Left cardiac atrium (tissue), 4 donors: ENCODE data around the gene AQP12A. TPM values are rescaled to one million over a fixed set of nuclear protein-coding genes. Genes with fewer than 3 reads are reported as not detected.

Experiments used
- ATAC-seq, 2 donors: fragments of 200-7000 bp; cut with Tn5 transposase; one replicate each; pipeline ENCODE4 v1.9.1; 2020; ENCODE audit warnings: mild to moderate bottlenecking in 2 of 2, moderate library complexity in 2 of 2
- DNase-seq: peaks from one replicate; pipeline ENCODE4 v3.0.0-alpha.2; 2020
- intact Hi-C, 2 donors: fragments of 100-400 bp; cut with DNase I; formaldehyde crosslinking; loops; one replicate each; pipeline versions ENCODE4 v1.14.1 to v1.15.1; 2022 to 2023
- total RNA-seq, 2 donors: library from RNA; stranded (reverse); fragmentation: NEBNext Ultra II Directional; extraction: Animal tissue kit (Norgen Biotek cat#: 25700); gene quantifications; one replicate each; pipeline ENCODE4 v1.2.1, GENCODE V29; 2021
- donor health status: DM: no; HTN: yes; CAD: no.
- donor health status: DM: no; HTN: yes; CAD: no; lungs with severe emphysema.
- donor health status: DM: yes; HTN: yes; CAD: no.
- donor health status: Dilated cardiomyopathy.

Gene AQP12A
- total RNA-seq, 2 donors from 2014 or later, result not detected

GRCh38 chr2:240701736-240702639 is 10.3 kb downstream of the AQP12A start:
- intact Hi-C loops, result loop anchor here (5.0 to 10.0 kb wide), 2 partner anchors 187 to 190 kb away; no protein-coding TSS in a partner anchor
- ATAC-seq (no peak), DNase-seq (peak; percentile 21)

GRCh38 chr2:240702640-240703011 is 11.0 kb downstream of the AQP12A start:
- no peak for DNase-seq
- ATAC-seq, result no peak
- intact Hi-C loops, result loop anchor here (5.0 to 10.0 kb wide), 2 partner anchors 188 to 190 kb away; no protein-coding TSS in a partner anchor

GRCh38 chr2:240703417-240704341 is 12.0 kb downstream of the AQP12A start:
- peak; percentile 13 for DNase-seq
- intact Hi-C loops, result loop anchor here (5.0 to 10.0 kb wide), 2 partner anchors 189 to 191 kb away; no protein-coding TSS in a partner anchor

GRCh38 chr2:240704651-240705050 is 13.0 kb downstream of the AQP12A start:
- intact Hi-C loops, result loop anchor here (5.0 to 10.0 kb wide), 2 partner anchors 190 to 192 kb away; no protein-coding TSS in a partner anchor
- ATAC-seq (no peak), DNase-seq (peak; percentile 6)

More at GRCh38 chr2:240703417-240704341, 12.0 kb downstream of the AQP12A start:
- no peak for ATAC-seq

- DNase-seq (peak; percentile 9), ATAC-seq (peak in 1 of 2 donors; percentile 17)
- intact Hi-C loops, result loop anchor here in 1 of 2 donors (10.0 kb wide), 1 partner anchor 190 kb away; no protein-coding TSS in a partner anchor
Measured at GRCh38 chr2:240705204-240705791, 13.6 kb downstream of the AQP12A start.

GRCh38 chr2:240707043-240707756 is 15.5 kb downstream of the AQP12A start:
- intact Hi-C loops, result loop anchor here in 1 of 2 donors (10.0 kb wide), 1 partner anchor 192 kb away; no protein-coding TSS in a partner anchor
- ATAC-seq, result no peak
- DNase-seq, result no peak

GRCh38 chr2:240707821-240708220 is 16.2 kb downstream of the AQP12A start:
- intact Hi-C loops, result loop anchor here in 1 of 2 donors (10.0 kb wide), 1 partner anchor 193 kb away; no protein-coding TSS in a partner anchor
- no peak for DNase-seq
- ATAC-seq, result no peak

GRCh38 chr2:240708457-240708856 is 16.8 kb downstream of the AQP12A start:
- DNase-seq (no peak), ATAC-seq (no peak)
- intact Hi-C loops, result loop anchor here in 1 of 2 donors (10.0 kb wide), 1 partner anchor 194 kb away; no protein-coding TSS in a partner anchor

- intact Hi-C loops, result no loop called here
- ATAC-seq, result no peak
- no peak for DNase-seq
Measured at GRCh38 chr2:240711296-240711695, 19.6 kb downstream of the AQP12A start.

GRCh38 chr2:240711701-240712100 is 20.0 kb downstream of the AQP12A start:
- no peak for DNase-seq
- no peak for ATAC-seq
- intact Hi-C loops, result no loop called here

GRCh38 chr2:240712121-240712520 is 20.5 kb downstream of the AQP12A start:
- intact Hi-C loops, result no loop called here
- ATAC-seq, result no peak
- DNase-seq, result no peak

- DNase-seq (no peak), ATAC-seq (peak in 1 of 2 donors; percentile 55)
- intact Hi-C loops, result no loop called here
Measured at GRCh38 chr2:240713071-240713927, 21.6 kb downstream of the AQP12A start.

- intact Hi-C loops, result no loop called here
- ATAC-seq (peak in 1 of 2 donors; percentile 31), DNase-seq (no peak)
Measured at GRCh38 chr2:240713928-240714746, 22.5 kb downstream of the AQP12A start.

GRCh38 chr2:240714747-240715725 is 23.4 kb downstream of the AQP12A start:
- intact Hi-C loops, result no loop called here
- ATAC-seq, result peak in 1 of 2 donors; percentile 12
- DNase-seq, result no peak

GRCh38 chr2:240716130-240716798 is 24.6 kb downstream of the AQP12A start:
- DNase-seq (no peak), ATAC-seq (no peak)
- intact Hi-C loops, result no loop called here
